Measurements from ENCODE around the gene ATG10.

DNA sequence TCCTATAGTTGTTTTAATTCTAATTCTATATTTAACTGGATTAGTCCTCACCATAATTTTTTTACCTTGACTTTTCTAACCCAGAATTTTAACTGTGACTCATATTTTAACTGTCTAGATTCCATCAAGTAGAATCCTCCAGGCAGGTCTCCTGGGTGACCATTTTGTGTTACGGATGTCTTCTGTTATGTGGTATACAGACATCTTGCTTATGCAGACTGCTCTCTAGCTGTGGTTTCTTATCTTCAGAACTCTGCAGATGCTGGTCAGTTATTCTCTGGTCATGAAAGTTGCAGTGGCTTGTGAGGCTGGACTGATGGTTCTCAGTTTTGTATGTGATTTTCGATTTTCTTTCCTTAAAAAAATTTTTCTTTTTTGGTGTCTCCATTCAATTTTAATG lies 139.4 kb downstream of the ATG10 start:
- TF ChIP-seq SOX5 (CRISPR knock-in tag; IDR thresholded peaks at IDR 0.05; ENCODE audit: borderline replicate concordance) (no peak), ZBTB1 (CRISPR knock-in tag; IDR thresholded peaks at IDR 0.05; ENCODE audit: borderline replicate concordance) (no peak), POLR2AphosphoS5 (IDR thresholded peaks at IDR 0.05; ENCODE audit: low read depth, low read length) (no peak), RXRA (CRISPR knock-in tag; IDR thresholded peaks at IDR 0.05) (no peak)
- TF ChIP-seq, protein P1, sequence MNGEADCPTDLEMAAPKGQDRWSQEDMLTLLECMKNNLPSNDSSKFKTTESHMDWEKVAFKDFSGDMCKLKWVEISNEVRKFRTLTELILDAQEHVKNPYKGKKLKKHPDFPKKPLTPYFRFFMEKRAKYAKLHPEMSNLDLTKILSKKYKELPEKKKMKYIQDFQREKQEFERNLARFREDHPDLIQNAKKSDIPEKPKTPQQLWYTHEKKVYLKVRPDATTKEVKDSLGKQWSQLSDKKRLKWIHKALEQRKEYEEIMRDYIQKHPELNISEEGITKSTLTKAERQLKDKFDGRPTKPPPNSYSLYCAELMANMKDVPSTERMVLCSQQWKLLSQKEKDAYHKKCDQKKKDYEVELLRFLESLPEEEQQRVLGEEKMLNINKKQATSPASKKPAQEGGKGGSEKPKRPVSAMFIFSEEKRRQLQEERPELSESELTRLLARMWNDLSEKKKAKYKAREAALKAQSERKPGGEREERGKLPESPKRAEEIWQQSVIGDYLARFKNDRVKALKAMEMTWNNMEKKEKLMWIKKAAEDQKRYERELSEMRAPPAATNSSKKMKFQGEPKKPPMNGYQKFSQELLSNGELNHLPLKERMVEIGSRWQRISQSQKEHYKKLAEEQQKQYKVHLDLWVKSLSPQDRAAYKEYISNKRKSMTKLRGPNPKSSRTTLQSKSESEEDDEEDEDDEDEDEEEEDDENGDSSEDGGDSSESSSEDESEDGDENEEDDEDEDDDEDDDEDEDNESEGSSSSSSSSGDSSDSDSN (CRISPR knock-in tag; IDR thresholded peaks at IDR 0.05) = no peak
